ENCODE measurements around the gene PTPRN2.

DNA sequence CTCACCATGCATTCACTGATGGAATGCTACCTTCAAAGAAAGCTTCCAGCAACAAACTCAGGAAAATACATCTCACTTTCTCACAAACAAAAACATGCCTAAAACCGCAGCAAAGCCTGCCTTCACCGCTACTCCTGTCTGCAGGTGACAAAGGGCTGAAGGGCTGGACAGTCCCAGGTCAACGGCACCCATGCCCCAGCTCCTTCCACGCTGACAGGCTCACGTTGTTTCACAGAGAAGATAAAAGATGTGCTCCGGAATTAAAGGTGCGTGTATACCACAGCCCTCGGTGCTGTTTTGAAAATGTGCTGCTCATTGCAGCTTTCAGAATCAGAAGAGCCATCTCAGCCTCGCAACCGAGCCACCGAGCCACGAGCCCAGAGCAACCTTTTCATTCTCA, 445.0 kb downstream of the PTPRN2 start:
- TF ChIP-seq, protein P1, sequence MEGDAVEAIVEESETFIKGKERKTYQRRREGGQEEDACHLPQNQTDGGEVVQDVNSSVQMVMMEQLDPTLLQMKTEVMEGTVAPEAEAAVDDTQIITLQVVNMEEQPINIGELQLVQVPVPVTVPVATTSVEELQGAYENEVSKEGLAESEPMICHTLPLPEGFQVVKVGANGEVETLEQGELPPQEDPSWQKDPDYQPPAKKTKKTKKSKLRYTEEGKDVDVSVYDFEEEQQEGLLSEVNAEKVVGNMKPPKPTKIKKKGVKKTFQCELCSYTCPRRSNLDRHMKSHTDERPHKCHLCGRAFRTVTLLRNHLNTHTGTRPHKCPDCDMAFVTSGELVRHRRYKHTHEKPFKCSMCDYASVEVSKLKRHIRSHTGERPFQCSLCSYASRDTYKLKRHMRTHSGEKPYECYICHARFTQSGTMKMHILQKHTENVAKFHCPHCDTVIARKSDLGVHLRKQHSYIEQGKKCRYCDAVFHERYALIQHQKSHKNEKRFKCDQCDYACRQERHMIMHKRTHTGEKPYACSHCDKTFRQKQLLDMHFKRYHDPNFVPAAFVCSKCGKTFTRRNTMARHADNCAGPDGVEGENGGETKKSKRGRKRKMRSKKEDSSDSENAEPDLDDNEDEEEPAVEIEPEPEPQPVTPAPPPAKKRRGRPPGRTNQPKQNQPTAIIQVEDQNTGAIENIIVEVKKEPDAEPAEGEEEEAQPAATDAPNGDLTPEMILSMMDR (IDR thresholded peaks at IDR 0.05) = no peak
- TF ChIP-seq POLR2A (IDR thresholded peaks at IDR 0.05) (no peak), EP300 (IDR thresholded peaks at IDR 0.05) (no peak)
